Suprapubic skin (tissue), 4 donors: ENCODE measurements around the gene ADGRG2.
"Not testable (repeated sequence)": the region's sequence is repeated elsewhere in the genome, so short reads cannot be mapped to it uniquely, and the experiment has no call there.

ENCODE experiments used
- EP300 ChIP-seq: sonication (generic); formaldehyde crosslinking; IDR thresholded peaks from one replicate; pipeline ENCODE4 v1.6.1; 2017; ENCODE audit warnings: antibody characterized with exemption
- POLR2A ChIP-seq, 2 donors: fragments of 450-650 bp; IDR thresholded peaks; one replicate each; pipeline ENCODE4 v1.6.1; 2017; ENCODE audit warnings: antibody characterized with exemption in 2 of 2, mild to moderate bottlenecking in 2 of 2, moderate library complexity in 2 of 2
- POLR2AphosphoS5 ChIP-seq, 3 donors: sonication (generic); formaldehyde crosslinking; IDR thresholded peaks; one replicate each; pipeline ENCODE4 v1.6.1; 2017; ENCODE audit warnings: antibody characterized with exemption in 3 of 3
- TF ChIP-seq, protein P1 (sequence below), 2 donors: fragments of 200-600 bp in 1 of 2; fragments of 450-650 bp in 1 of 2; sonication (generic) in 1 of 2; IDR thresholded peaks; one replicate each; pipeline ENCODE4 v1.5.1; 2016 to 2019; ENCODE audit warnings: antibody characterized with exemption in 2 of 2, mild to moderate bottlenecking in 1 of 2, moderate library complexity in 1 of 2

GRCh38 chrX:19066987-19067386 lies 55.3 kb downstream of the ADGRG2 start:
- TF ChIP-seq, protein P1, sequence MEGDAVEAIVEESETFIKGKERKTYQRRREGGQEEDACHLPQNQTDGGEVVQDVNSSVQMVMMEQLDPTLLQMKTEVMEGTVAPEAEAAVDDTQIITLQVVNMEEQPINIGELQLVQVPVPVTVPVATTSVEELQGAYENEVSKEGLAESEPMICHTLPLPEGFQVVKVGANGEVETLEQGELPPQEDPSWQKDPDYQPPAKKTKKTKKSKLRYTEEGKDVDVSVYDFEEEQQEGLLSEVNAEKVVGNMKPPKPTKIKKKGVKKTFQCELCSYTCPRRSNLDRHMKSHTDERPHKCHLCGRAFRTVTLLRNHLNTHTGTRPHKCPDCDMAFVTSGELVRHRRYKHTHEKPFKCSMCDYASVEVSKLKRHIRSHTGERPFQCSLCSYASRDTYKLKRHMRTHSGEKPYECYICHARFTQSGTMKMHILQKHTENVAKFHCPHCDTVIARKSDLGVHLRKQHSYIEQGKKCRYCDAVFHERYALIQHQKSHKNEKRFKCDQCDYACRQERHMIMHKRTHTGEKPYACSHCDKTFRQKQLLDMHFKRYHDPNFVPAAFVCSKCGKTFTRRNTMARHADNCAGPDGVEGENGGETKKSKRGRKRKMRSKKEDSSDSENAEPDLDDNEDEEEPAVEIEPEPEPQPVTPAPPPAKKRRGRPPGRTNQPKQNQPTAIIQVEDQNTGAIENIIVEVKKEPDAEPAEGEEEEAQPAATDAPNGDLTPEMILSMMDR (IDR thresholded peaks at IDR 0.05) = not testable (repeated sequence)
- TF ChIP-seq POLR2AphosphoS5 (IDR thresholded peaks at IDR 0.05); POLR2A (IDR thresholded peaks at IDR 0.05); EP300: not testable (repeated sequence)
